Myocyte (in vitro differentiated cells): ENCODE measurements around the gene SOX13. TPM values are rescaled to one million over a fixed set of nuclear protein-coding genes. Genes with fewer than 3 reads are reported as not detected.

Source experiments
- total RNA-seq: library from RNA; depleted of rRNA; stranded (reverse); fragments of >200 nt; gene quantifications from 2 replicates; pipeline ENCODE4 v1.2.3, GENCODE V29; 2014

The SOX13 gene
- total RNA-seq, 1 donor from 2014 or later, result 2.8 TPM

Other genes starting within 250 kb of the SOX13 start
- 38.8 and 50.6 TPM in 2 replicates for gene SNRPE, start 211.5 kb upstream of the SOX13 start, total RNA-seq
- 0.32 and 0.83 TPM in 2 replicates for gene ETNK2, start 78.9 kb downstream of the SOX13 start, total RNA-seq
- not detected in 2 replicates for gene REN, start 93.2 kb downstream of the SOX13 start, total RNA-seq
- gene KISS1, start 123.4 kb downstream of the SOX13 start, total RNA-seq, result 10.6 and 19.3 TPM in 2 replicates
- not detected in 2 replicates for gene GOLT1A, start 140.9 kb downstream of the SOX13 start, total RNA-seq